PC-3 (cell line): ENCODE measurements around the gene CYP8B1. TPM values are rescaled to one million over a fixed set of nuclear protein-coding genes. Genes with fewer than 3 reads are reported as not detected.

ENCODE experiments used
- ATAC-seq: fragments of 200-7000 bp; cut with Tn5 transposase; 2 replicates; pipeline ENCODE4 v1.9.1; 2020; ENCODE audit warnings: mild to moderate bottlenecking, moderate library complexity
- Bru-seq: library from RNA; stranded (reverse); fragments of 400-500 nt; gene quantifications from one replicate; lab custom pipeline; 2021; lab: Mats Ljungman, UMichigan
- BruChase-seq, 2 experiments: library from RNA; stranded (reverse); fragments of 400-500 nt; gene quantifications; one replicate each; lab custom pipeline; 2021; lab: Mats Ljungman, UMichigan
- BruUV-seq: library from RNA; stranded (reverse); fragments of 400-500 nt; replicated peaks from 2 replicates; lab custom pipeline; 2021; lab: Mats Ljungman, UMichigan
- CTCF ChIA-PET: fragments of 300-600 bp; sonication (Branson Sonifier 250); formaldehyde crosslinking; loops from one replicate; lab custom pipeline; 2022; ENCODE audit warnings: antibody characterized with exemption; lab: Charles Lee
- POLR2A ChIA-PET: fragments of 300-600 bp; sonication (Branson Sonifier 250); formaldehyde crosslinking; loops from one replicate; lab custom pipeline; 2022; ENCODE audit warnings: antibody characterized with exemption; ENCODE audit not compliant: unreplicated experiment; lab: Charles Lee
- DNase-seq: peaks from one replicate; pipeline ENCODE4 v3.0.0-alpha.2; 2015
- H2AFZ ChIP-seq: fragments of 300-600 bp; sonication (generic); 2 replicates; pipeline ENCODE4 v1.6.0; 2016; ENCODE audit warnings: antibody characterized with exemption, low read length
- H3F3A ChIP-seq: fragments of 300-600 bp; sonication (generic); one replicate; pipeline ENCODE4 v1.6.0; 2017; ENCODE audit warnings: antibody characterized with exemption, low read length, control low read depth, mild to moderate bottlenecking; ENCODE audit not compliant: unreplicated experiment
- H3K27ac ChIP-seq: fragments of 300-600 bp; sonication (generic); 2 replicates; pipeline ENCODE4 v1.5.1; 2016; ENCODE audit warnings: mild to moderate bottlenecking, low read length
- H3K27me3 ChIP-seq: fragments of 300-600 bp; sonication (generic); 2 replicates; pipeline ENCODE4 v1.6.1; 2016; ENCODE audit warnings: low read length, mixed read lengths
- H3K36me3 ChIP-seq: fragments of 300-600 bp; sonication (generic); 2 replicates; pipeline ENCODE4 v1.6.1; 2016; ENCODE audit warnings: low read depth, mixed run types, low read length, mixed read lengths
- H3K4me1 ChIP-seq: fragments of 300-600 bp; sonication (generic); 2 replicates; pipeline ENCODE4 v1.5.1; 2016; ENCODE audit warnings: low read length; ENCODE audit not compliant: insufficient read depth
- H3K4me2 ChIP-seq: fragments of 300-600 bp; sonication (generic); 2 replicates; pipeline ENCODE4 v1.6.0; 2016; ENCODE audit warnings: low read length
- H3K4me3 ChIP-seq: fragments of 300-600 bp; sonication (generic); 2 replicates; pipeline ENCODE4 v1.5.1; 2016; ENCODE audit warnings: mild to moderate bottlenecking, low read length, mixed read lengths
- H3K79me2 ChIP-seq: fragments of 300-600 bp; sonication (generic); 2 replicates; pipeline ENCODE4 v1.6.1; 2017; ENCODE audit warnings: low read length, mixed read lengths
- H3K9ac ChIP-seq: fragments of 300-600 bp; sonication (generic); 2 replicates; pipeline ENCODE4 v1.6.0; 2016; ENCODE audit warnings: mild to moderate bottlenecking, low read length
- H3K9me2 ChIP-seq: fragments of 300-600 bp; sonication (generic); replicated peaks from 2 replicates; pipeline ENCODE4 v1.6.1; 2016; ENCODE audit warnings: mixed run types, low read length, mixed read lengths
- H3K9me3 ChIP-seq: fragments of 300-600 bp; sonication (generic); 2 replicates; pipeline ENCODE4 v1.6.1; 2016; ENCODE audit warnings: low read length, mixed read lengths
- H4K20me1 ChIP-seq: fragments of 300-600 bp; sonication (generic); 2 replicates; pipeline ENCODE4 v1.6.1; 2016; ENCODE audit warnings: low read length, mixed read lengths
- EZH2 ChIP-seq: fragments of 300-600 bp; sonication (generic); IDR thresholded peaks from one replicate; pipeline ENCODE4 v1.6.1; 2017; ENCODE audit warnings: antibody characterized with exemption, mild to moderate bottlenecking, low read length; ENCODE audit not compliant: unreplicated experiment
- EZH2phosphoT487 ChIP-seq: fragments of 300-600 bp; sonication (generic); IDR thresholded peaks from 2 replicates; pipeline ENCODE4 v1.6.1; 2018; ENCODE audit warnings: mild to moderate bottlenecking, antibody characterized with exemption, low read length, borderline replicate concordance
- intact Hi-C: fragments of 100-400 bp; cut with micrococcal nuclease; formaldehyde crosslinking; loops from 2 replicates; pipeline ENCODE4 v1.9.0; 2023
- long read RNA-seq: library from polyadenylated mRNA; unstranded; transcript quantifications from one replicate; pipeline ENCODE4 v2.0.0, GENCODE V29; 2021; ENCODE audit not compliant: unreplicated experiment
- total RNA-seq: library from RNA; depleted of rRNA; stranded (reverse); fragments of >200 nt; gene quantifications from 2 replicates; pipeline ENCODE4 v1.2.3, GENCODE V29; 2014; rRNA removed
- TF ChIP-seq, protein P1 (sequence below): fragments of 300-600 bp; sonication (generic); conservative IDR thresholded peaks from 2 replicates; pipeline ENCODE4 v1.5.1; 2017; ENCODE audit warnings: antibody characterized with exemption, low read depth, mild to moderate bottlenecking, low read length

CYP8B1 gene, protein sequence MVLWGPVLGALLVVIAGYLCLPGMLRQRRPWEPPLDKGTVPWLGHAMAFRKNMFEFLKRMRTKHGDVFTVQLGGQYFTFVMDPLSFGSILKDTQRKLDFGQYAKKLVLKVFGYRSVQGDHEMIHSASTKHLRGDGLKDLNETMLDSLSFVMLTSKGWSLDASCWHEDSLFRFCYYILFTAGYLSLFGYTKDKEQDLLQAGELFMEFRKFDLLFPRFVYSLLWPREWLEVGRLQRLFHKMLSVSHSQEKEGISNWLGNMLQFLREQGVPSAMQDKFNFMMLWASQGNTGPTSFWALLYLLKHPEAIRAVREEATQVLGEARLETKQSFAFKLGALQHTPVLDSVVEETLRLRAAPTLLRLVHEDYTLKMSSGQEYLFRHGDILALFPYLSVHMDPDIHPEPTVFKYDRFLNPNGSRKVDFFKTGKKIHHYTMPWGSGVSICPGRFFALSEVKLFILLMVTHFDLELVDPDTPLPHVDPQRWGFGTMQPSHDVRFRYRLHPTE
- total RNA-seq, result not detected in 2 replicates
- Bru-seq, nascent RNA, result not detected
- BruChase-seq, experiment 1, labeled RNA remaining after a 6-hour chase, result percentile 4 among the genes with signal in this experiment
- BruChase-seq, experiment 2, labeled RNA remaining after a 2-hour chase, result percentile 4 among the genes with signal in this experiment
- long read RNA-seq, partial matches to known transcripts, result 0 of 3 reads
- long read RNA-seq, other reads (novel, unspliced or antisense), result 3 of 3 reads

DNA sequence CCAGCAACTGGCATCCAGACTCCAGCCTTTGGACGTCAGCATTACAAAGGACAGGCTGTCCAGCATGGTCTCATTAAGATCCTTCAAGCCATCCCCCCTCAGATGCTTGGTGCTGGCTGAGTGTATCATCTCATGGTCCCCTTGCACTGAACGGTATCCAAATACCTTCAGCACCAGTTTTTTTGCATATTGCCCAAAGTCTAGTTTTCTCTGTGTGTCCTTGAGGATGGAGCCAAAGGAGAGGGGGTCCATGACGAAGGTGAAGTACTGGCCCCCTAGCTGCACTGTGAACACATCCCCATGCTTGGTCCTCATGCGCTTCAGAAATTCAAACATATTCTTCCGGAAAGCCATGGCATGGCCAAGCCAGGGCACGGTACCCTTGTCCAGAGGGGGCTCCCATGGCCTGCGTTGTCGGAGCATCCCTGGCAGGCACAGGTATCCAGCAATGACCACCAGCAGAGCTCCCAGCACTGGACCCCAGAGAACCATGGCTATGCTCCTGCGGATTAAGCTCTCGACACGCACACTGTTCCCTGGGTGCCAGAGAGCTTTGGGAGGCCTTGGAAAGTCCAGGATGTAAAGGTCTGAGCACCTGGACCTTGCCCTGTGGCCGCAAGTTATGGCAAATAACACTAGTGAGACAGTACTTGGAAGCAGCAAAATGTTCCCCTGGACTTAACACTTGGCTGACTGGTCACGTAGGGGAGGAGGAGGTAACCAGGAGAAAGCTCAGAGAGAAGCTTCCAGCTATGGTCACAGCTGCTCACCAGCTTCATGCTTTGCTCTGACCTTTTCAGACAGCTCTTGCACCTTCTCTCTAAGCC, at the start of gene CYP8B1:
TSS of gene CYP8B1 (minus strand) at position 555 of the 827 bp plus-strand sequence. CDS start at position 492, 63 bp downstream.
- ChIA-PET CTCF (no interaction called here), POLR2A (no interaction called here)
- no peak for ATAC-seq

DNA sequence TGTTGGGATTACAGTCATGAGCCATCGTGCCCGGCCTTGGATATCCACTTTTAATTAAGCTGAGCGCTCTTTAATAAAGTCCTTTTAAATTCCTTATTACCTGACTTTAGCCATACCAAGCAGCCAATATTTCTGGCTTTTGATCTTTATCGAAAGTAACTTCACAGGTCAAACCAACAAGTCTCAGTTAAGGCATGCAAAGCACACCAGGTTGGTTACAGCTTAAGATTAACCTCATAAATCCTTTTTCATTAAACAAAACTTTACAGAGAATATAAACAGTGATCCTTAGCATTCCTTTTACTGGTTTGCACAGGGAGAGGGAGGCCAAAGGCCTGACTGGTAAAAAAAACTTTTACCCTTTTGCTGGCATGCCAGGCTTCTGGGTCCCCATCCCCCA, 47.9 kb upstream of the CYP8B1 start:
- Histone ChIP-seq H3K9me3 (no peaks in the 10 kb centered on the region), H4K20me1 (no peaks in the 10 kb centered on the region), H3K27ac (no peak overlapping the region), H3K4me3 (no peak overlapping the region), H3F3A (no peaks in the 10 kb centered on the region), H3K4me1 (no peaks in the 10 kb centered on the region), H3K79me2 (no peaks in the 10 kb centered on the region), H3K27me3 (no peaks in the 10 kb centered on the region), H2AFZ (no peak overlapping the region), H3K9ac (no peak overlapping the region), H3K4me2 (no peak overlapping the region), H3K9me2 (no peaks in the 10 kb centered on the region), H3K36me3 (no peaks in the 10 kb centered on the region)
- no TSS peak for BruUV-seq
- TF ChIP-seq, protein P1, sequence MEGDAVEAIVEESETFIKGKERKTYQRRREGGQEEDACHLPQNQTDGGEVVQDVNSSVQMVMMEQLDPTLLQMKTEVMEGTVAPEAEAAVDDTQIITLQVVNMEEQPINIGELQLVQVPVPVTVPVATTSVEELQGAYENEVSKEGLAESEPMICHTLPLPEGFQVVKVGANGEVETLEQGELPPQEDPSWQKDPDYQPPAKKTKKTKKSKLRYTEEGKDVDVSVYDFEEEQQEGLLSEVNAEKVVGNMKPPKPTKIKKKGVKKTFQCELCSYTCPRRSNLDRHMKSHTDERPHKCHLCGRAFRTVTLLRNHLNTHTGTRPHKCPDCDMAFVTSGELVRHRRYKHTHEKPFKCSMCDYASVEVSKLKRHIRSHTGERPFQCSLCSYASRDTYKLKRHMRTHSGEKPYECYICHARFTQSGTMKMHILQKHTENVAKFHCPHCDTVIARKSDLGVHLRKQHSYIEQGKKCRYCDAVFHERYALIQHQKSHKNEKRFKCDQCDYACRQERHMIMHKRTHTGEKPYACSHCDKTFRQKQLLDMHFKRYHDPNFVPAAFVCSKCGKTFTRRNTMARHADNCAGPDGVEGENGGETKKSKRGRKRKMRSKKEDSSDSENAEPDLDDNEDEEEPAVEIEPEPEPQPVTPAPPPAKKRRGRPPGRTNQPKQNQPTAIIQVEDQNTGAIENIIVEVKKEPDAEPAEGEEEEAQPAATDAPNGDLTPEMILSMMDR, result no peak
- TF ChIP-seq EZH2, result no peak
- no peak for TF ChIP-seq EZH2phosphoT487
- DNase-seq (no peak), ATAC-seq (no peak)
- CTCF ChIA-PET, result no interaction called here
- POLR2A ChIA-PET, result no interaction called here
- intact Hi-C loops, result no loop called here

More for the DNA sequence above, at the start of gene CYP8B1:
- BruUV-seq, result no TSS peak
- no peaks in the 10 kb centered on the region for H3K9me3 ChIP-seq
- no peak for DNase-seq
- no peaks in the 10 kb centered on the region for H3K4me1 ChIP-seq
- no peaks in the 10 kb centered on the region for H3K36me3 ChIP-seq
- no peaks in the 10 kb centered on the region for H4K20me1 ChIP-seq
- no peak within 1 kb of the TSS for H3K4me3 ChIP-seq
- H3K9me2 ChIP-seq, result no peaks in the 10 kb centered on the region
- no peak within 1 kb of the TSS for H3K27ac ChIP-seq
- no peak within 1 kb of the TSS for H3K4me2 ChIP-seq
- H2AFZ ChIP-seq, result no peak within 1 kb of the TSS
- H3K9ac ChIP-seq, result no peak within 1 kb of the TSS
- intact Hi-C loops, result no loop called here
- H3K27me3 ChIP-seq, result 0 out of 2 replicates have a peak, but pooled peaks cover 3% of the 10 kb centered on the region
- H3F3A ChIP-seq, result no peaks in the 10 kb centered on the region
- TF ChIP-seq, protein P1, result no peak
- TF ChIP-seq EZH2, result no peak
- TF ChIP-seq EZH2phosphoT487, result no peak
- no peaks in the 10 kb centered on the region for H3K79me2 ChIP-seq
